HG03064 (cell line): Measurements from ENCODE around the gene SCUBE1.

ENCODE experiments used
- ATAC-seq: cut with Tn5 transposase; IDR thresholded peaks from one replicate; pipeline ENCODE4 v1.9.1; 2021; ENCODE audit warnings: low read depth; ENCODE audit not compliant: unreplicated experiment

Gene SCUBE1

GRCh38 chr22:43242627-43243026 lies 100.5 kb downstream of the SCUBE1 start:
- ATAC-seq: no peak

GRCh38 chr22:43241699-43242386 lies 101.3 kb downstream of the SCUBE1 start:
- no peak for ATAC-seq

GRCh38 chr22:43241138-43241597 lies 102.0 kb downstream of the SCUBE1 start:
- ATAC-seq: no peak

- ATAC-seq: no peak
Measured at GRCh38 chr22:43240614-43241013, 102.6 kb downstream of the SCUBE1 start.

- ATAC-seq: no peak
Measured at GRCh38 chr22:43239956-43240355, 103.2 kb downstream of the SCUBE1 start.

GRCh38 chr22:43239193-43239780 lies 103.9 kb downstream of the SCUBE1 start:
- no peak for ATAC-seq

- ATAC-seq: no peak
Measured at GRCh38 chr22:43238526-43239006, 104.6 kb downstream of the SCUBE1 start.

- ATAC-seq: no peak
Measured at GRCh38 chr22:43237280-43237679, 105.9 kb downstream of the SCUBE1 start.

GRCh38 chr22:43236411-43237166 lies 106.6 kb downstream of the SCUBE1 start:
- ATAC-seq: no peak

- no peak for ATAC-seq
Measured at GRCh38 chr22:43235445-43236409, 107.4 kb downstream of the SCUBE1 start.

- ATAC-seq: no peak
Measured at GRCh38 chr22:43234264-43234988, 108.7 kb downstream of the SCUBE1 start.

GRCh38 chr22:43233529-43233928 lies 109.6 kb downstream of the SCUBE1 start:
- ATAC-seq: no peak

- ATAC-seq: no peak
Measured at GRCh38 chr22:43232445-43232844, 110.7 kb downstream of the SCUBE1 start.

- ATAC-seq: no peak
Measured at GRCh38 chr22:43231724-43232034, 111.5 kb downstream of the SCUBE1 start.

GRCh38 chr22:43230971-43231723 lies 112.0 kb downstream of the SCUBE1 start:
- ATAC-seq: no peak

GRCh38 chr22:43230571-43230970 lies 112.6 kb downstream of the SCUBE1 start:
- ATAC-seq: no peak

- ATAC-seq: no peak
Measured at GRCh38 chr22:43228863-43229262, 114.3 kb downstream of the SCUBE1 start.

- ATAC-seq: no peak
Measured at GRCh38 chr22:43228330-43228729, 114.8 kb downstream of the SCUBE1 start.

GRCh38 chr22:43227239-43227630 lies 115.9 kb downstream of the SCUBE1 start:
- no peak for ATAC-seq
